ENCODE data around the gene CTAGE1.
"Not testable (repeated sequence)": the region's sequence is repeated elsewhere in the genome, so short reads cannot be mapped to it uniquely, and the experiment has no call there.

CTAGE1 gene

DNA sequence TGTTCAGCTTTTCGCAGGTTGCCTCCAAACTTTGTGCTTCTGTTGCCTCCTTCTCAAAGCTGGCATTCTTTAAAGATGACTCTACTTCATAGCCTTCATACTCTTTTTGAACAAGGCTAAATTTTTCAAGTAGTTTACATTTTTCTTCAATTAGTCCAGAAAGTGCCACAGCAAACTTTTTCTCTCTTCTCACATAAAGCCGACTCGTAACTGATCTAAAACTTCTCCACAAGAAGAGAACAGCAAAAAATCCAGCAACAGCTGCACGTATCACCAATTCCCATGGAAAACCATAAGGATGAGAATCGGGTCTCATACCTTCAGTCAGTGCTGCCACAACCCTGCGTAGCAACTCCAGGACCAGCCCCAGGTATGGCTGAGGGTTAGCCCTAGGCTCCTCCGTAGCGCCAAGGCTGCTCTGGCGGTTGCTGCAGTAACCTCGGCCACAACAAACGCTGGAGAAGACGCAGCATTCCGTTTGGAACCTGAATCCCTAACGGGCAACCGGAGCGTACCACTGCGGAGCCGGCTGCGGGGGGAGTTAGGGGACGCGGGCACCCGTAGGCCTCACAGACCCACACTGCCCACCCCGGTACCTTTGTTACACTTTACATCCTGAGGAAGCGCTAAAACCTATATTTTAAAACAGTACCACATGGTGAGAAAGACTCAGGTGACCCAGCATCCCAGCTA lies at the start of gene CTAGE1:
Gene CTAGE1, minus strand, starts transcription at position 420 of the 693 bp plus-strand sequence. Its CDS starts 104 bp downstream, at position 316.
- DNase-seq (ENCODE audit: low read depth): peak; percentile 38

- DNase-seq (ENCODE audit: low read depth): peak; percentile 83
Observed at GRCh38 chr18:22466608-22467395, 49.1 kb upstream of the CTAGE1 start.

- peak; percentile 97 for DNase-seq (ENCODE audit: low read depth)
Observed at GRCh38 chr18:22465859-22466457, 48.2 kb upstream of the CTAGE1 start.

- no peak for DNase-seq (ENCODE audit: low read depth)
Observed at GRCh38 chr18:22463076-22463475, 45.4 kb upstream of the CTAGE1 start.

- no peak for DNase-seq (ENCODE audit: low read depth)
Observed at GRCh38 chr18:22459491-22459890, 41.8 kb upstream of the CTAGE1 start.

- no peak for DNase-seq (ENCODE audit: low read depth)
Observed at GRCh38 chr18:22457524-22457923, 39.8 kb upstream of the CTAGE1 start.

- DNase-seq (ENCODE audit: low read depth): no peak
Observed at GRCh38 chr18:22456547-22456946, 38.8 kb upstream of the CTAGE1 start.

- no peak for DNase-seq (ENCODE audit: low read depth)
Observed at GRCh38 chr18:22456116-22456480, 38.4 kb upstream of the CTAGE1 start.

GRCh38 chr18:22455425-22456115 lies 37.9 kb upstream of the CTAGE1 start:
- DNase-seq (ENCODE audit: low read depth): no peak

- DNase-seq (ENCODE audit: low read depth): no peak
Observed at GRCh38 chr18:22453315-22453714, 35.6 kb upstream of the CTAGE1 start.

- DNase-seq (ENCODE audit: low read depth): no peak
Observed at GRCh38 chr18:22452226-22452668, 34.5 kb upstream of the CTAGE1 start.

DNA sequence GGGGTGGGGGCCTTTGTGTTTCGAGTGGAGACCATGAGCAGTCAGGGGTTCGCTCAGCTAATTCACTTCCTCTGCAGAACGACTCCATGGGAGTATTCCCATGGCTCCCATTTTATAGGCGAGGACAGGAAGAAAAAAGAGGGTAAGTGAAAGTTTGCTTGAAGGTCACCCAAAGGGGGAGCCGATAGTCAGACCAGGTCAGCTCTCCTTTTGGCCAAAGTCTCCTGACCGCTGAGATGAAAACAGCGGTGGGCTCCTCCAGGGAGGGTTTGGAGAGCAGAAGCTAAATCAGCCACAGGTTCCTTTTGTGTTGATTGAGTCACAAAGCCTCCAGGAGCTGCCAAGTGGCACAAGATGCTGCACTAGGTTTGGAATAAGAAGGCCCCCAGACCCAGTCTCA lies 34.1 kb upstream of the CTAGE1 start:
- DNase-seq (ENCODE audit: low read depth): no peak

GRCh38 chr18:22450766-22451165 lies 33.1 kb upstream of the CTAGE1 start:
- not testable (repeated sequence) for DNase-seq (ENCODE audit: low read depth)

- not testable (repeated sequence) for DNase-seq (ENCODE audit: low read depth)
Observed at GRCh38 chr18:22450318-22450717, 32.6 kb upstream of the CTAGE1 start.

DNA sequence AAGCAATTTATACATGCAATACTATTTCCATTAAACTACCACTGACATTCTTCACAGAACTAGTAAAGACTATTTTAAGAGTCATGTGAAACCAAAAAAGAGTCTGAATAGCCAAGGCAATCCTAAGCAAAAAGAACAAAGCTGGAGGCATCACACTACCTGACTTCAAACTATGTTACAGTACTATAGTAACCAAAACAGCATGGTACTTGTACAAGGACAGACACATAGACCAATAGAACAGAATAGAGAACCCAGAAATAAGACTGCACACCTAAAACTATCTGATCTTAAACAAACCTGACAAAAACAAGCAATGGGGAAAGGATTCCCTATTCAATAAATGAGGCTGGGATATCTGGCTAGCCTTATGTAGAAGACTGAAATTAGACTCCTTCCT lies 32.0 kb upstream of the CTAGE1 start:
- DNase-seq (ENCODE audit: low read depth): not testable (repeated sequence)

DNA sequence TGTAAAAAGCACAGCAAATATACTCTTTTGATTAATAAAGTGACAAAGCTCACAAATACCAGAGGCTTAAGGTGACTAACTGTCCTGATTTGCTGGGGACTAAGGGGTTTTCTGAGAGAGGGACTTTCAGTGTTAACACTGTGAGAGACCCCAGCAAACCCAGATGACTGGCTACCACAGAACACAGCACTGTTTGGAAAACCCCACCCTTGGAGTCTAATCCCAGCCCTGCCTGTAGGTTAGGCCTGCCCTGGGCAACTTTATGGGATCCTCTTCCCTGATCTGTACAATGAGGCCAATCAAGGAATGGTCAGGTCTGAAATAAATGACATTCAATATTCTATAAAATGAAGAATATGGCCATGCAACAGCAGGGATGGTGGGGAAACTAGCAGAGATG lies 30.5 kb upstream of the CTAGE1 start:
- no peak for DNase-seq (ENCODE audit: low read depth)

DNA sequence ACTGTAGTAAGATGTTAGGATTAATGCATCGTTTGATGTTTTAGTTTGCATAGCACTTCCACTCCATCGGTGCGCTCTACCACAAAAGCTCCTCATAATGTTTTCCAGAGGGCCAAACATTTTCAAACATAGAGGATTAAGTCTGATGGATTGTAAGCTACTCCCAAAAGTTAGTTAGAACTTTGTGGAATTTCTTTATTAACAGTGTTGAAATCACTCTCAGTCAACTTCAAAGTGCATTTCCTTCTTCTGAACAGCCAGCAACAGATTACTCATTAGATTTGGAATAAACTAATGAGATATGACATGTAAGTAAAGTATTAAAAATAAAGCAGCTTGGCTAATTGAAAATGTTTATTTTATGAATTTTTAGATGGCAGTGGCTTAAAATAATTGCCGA lies 30.1 kb upstream of the CTAGE1 start:
- DNase-seq (ENCODE audit: low read depth): no peak

GRCh38 chr18:22446911-22447310 lies 29.2 kb upstream of the CTAGE1 start:
- no peak for DNase-seq (ENCODE audit: low read depth)

DNA sequence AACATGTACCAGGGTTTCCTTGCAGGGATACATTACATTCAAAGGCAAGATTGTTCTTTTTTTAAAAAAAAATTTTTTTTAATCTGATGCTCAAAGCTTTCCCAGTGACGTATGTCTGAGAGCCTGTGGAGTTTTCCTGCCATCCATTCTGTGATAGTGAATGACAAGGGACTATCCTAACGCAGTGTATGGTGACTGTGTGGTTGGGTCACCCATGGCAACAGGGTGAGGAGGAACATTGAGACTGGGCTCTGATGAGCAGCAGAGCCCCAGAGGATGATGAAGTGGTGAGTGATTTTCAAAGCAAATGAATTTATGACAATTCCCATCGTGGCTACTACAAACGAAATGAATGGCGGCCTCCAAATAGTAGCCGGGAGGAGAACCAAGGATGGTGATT lies 28.6 kb upstream of the CTAGE1 start:
- no peak for DNase-seq (ENCODE audit: low read depth)

DNA sequence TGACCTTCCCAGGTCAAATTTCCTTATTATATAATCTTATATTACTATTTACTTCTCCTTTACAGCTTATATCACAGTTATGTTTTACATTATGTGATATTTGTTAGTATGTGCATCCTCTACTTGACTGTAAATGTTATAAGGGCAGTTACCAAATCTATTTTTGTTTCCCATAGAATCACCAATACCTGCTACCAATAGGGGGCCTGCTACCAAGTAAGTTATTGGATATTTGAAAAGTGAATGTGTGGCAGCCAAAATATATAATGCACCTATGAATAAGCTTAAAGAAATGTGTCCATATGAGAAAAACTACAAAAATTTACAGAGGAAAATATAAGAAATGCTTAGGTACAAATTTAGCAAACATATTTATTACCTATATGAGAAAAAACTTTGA lies 23.9 kb upstream of the CTAGE1 start:
- no peak for DNase-seq (ENCODE audit: low read depth)

DNA sequence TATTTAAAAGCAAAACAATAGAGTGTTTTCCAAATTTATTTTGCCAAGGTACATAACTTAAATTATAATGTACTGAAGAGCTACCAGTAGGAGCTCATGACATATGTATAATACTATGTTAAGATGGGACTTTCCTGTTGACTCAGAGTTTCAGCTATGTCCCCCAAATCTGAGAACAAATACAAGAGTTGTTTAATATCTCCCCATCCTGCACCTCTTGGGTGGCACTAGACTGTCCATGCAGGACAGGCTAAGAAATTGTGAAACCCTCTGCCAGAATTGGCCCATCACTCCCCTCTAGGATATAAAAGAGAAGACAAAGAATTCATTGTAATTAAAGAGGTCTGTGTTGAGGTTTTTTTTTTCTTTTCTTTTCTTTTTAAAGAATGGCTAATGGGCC lies 21.7 kb upstream of the CTAGE1 start:
- DNase-seq (ENCODE audit: low read depth): peak; percentile 48

DNA sequence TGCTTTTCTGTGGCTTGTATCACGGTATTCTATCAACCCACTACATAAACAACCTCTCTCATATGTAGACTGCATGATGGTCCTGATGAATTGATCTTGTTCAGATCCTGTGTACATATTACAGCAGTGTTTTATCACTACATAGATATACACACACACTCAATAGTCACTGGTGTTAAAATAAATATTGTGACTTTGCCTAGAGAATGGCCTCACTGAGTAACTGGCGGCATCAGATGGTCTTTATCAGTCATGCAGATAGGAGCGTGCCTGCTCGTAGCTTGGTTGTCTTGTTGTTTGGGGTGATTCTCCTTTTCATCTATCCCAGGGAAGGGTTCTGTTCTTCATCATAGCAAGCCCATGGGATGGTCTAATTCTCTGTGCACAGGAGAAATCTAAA lies 18.4 kb upstream of the CTAGE1 start:
- no peak for DNase-seq (ENCODE audit: low read depth)

All from iris pigment epithelial cell (primary cell).